ENCODE measurements around the gene TOP1. TPM values are rescaled to one million over a fixed set of nuclear protein-coding genes. Genes with fewer than 3 reads are reported as not detected.

Gene TOP1
- total and polyA plus RNA-seq, 2 of the 4 experiments (the other 2 are of a cell fraction), result 14.0 to 21.5 TPM

DNA sequence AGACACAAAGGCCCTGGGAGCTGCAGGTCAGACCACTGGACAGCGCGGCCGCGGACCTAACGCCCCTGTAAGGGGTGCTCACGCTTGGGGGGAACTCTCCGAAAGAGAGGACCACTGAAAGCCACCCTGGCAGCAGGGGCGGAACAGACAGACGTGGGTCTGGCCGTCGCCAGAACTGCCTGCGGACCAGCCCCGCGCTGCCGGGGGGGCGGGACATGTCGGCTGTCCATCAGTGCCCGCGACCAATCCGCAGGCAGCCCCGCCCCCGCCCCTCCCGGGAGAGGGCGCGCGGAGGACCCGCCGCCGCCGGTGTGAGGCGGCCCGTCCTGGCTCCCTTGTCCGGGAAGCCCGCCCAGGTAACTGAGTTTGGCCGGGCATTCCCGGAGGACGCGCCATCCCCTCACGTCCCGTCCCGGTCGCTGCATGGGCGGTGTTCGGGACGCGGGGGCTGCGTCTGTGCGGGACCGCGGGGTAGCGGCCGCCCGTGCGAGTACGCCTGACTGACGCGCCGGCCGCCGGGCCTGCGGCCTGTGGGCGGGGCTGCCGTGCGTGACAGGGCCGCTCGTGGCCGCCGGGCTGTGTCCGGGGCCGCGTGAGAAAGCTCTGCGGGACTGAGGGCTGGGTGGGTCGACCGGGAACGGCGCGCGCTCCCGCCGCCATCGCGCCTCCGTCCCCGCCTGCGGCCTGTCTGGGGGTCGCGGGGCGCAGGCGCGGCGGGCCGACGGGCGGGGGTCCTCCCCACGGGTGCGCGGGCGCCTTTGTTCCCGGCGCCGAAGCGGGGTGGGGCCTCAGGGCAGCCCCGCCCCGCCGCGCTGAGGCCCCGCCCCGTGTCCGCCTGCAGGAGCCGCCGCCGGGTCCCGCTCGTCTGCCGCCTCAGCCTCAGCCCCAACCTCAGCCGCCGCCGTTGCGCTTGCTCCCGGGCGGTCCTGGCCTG lies 108.3 kb downstream of the TOP1 start, which contains the start of gene PLCG1:
PLCG1 (plus strand) TSS at position 864 of the 934 bp plus-strand sequence. CDS start 99 bp downstream, outside the sequence.
- peaks cover 26% of the 10 kb centered on the region for H3K9me1 ChIP-seq (ENCODE audit: insufficient read depth, low read length)
- DNase-seq, result peak; percentile 67
- H3K4me1 ChIP-seq (ENCODE audit: control insufficient read depth, insufficient read depth, low read length), result peaks cover 22% of the 10 kb centered on the region
- peak within 1 kb of the TSS; percentile 98 for H2AFZ ChIP-seq (replicated peaks; ENCODE audit: low read length, poor library complexity)
- H4K91ac ChIP-seq (ENCODE audit: insufficient read depth, low read depth, low read length), result peak within 1 kb of the TSS; percentile 61
- H3K23ac ChIP-seq (ENCODE audit: low read depth, low read length), result peak within 1 kb of the TSS; percentile 61
- H3K56ac ChIP-seq (ENCODE audit: extremely low read depth, insufficient read depth, low read length), result peak within 1 kb of the TSS; percentile 75
- peak within 1 kb of the TSS; percentile 96 for H3K4me2 ChIP-seq (ENCODE audit: low read depth, low read length)
- peak; percentile 84 for ATAC-seq (ENCODE audit: low read depth)
- peak within 1 kb of the TSS; percentile 81 for H3K14ac ChIP-seq (replicated peaks; ENCODE audit: low read depth, low read length)
- H2AK9ac ChIP-seq (replicated peaks; ENCODE audit: low read depth, low read length, poor library complexity), result peak within 1 kb of the TSS; percentile 92
- peak within 1 kb of the TSS; percentile 98 for H3K4me3 ChIP-seq (ENCODE audit: insufficient read depth, low read depth, low read length)
- peak within 1 kb of the TSS; percentile 84 for H4K5ac ChIP-seq (ENCODE audit: low read depth, low read length)
- peak within 1 kb of the TSS; percentile 75; the same call in 1 of the 2 replicates for H3K18ac ChIP-seq (ENCODE audit: low read depth, low read length)
- WGBS, 2 experiments (ENCODE audit: extremely low coverage in 2 of 2, insufficient read length in 1 of 2), result 1% methylated on average over 85 of the region's 121 CpGs; no CpG with 5 or more reads in 1 of the 2 experiments
- dilution Hi-C loops (cut with HindIII; ENCODE audit: low sequenced_read_pairs, unreplicated experiment) (no loop called here), intact Hi-C loops (cut with micrococcal nuclease) (loop anchor here (1.0 to 5.0 kb wide), 3 partner anchors 95 to 555 kb away; no protein-coding TSS in a partner anchor), in situ Hi-C loops (cut with MboI; ENCODE audit: low sequenced_read_pairs) (no loop called here)
- no peak within 1 kb of the TSS; the same call in 2 of the 3 replicates for H2BK15ac ChIP-seq (ENCODE audit: low read depth, low read length)
- peak within 1 kb of the TSS; percentile 80 to 87 for H4K8ac ChIP-seq (ENCODE audit: low read depth in 2 of 2, low read length in 2 of 2)
- peak within 1 kb of the TSS; percentile 94 for H3K27ac ChIP-seq (ENCODE audit: insufficient read depth, low read length)
- H2AK5ac ChIP-seq (ENCODE audit: low read depth, low read length), result peak within 1 kb of the TSS; percentile 71
- no peaks in the 10 kb centered on the region for H3K27me3 ChIP-seq (ENCODE audit: control insufficient read depth, insufficient read depth, low read length)
- no peaks in the 10 kb centered on the region for H3K9me3 ChIP-seq (ENCODE audit: control insufficient read depth, insufficient read depth, low read length)
- H3K36me3 ChIP-seq (ENCODE audit: control insufficient read depth, insufficient read depth, low read length), result no peaks in the 10 kb centered on the region
- BruUV-seq (replicated peaks), result no TSS peak
- peak within 1 kb of the TSS; percentile 60; the same call in 1 of the 2 replicates for H2BK120ac ChIP-seq (ENCODE audit: low read depth, low read length)
- ChIA-PET POLR2A (ENCODE audit: unreplicated experiment) (no interaction called here), CTCF (no interaction called here)
- H2BK5ac ChIP-seq (ENCODE audit: low read depth, low read length, poor library complexity, severe bottlenecking), result peak within 1 kb of the TSS; percentile 86
- peaks cover 37% of the 10 kb centered on the region for H4K20me1 ChIP-seq (ENCODE audit: insufficient read depth, low read length)
- H3K79me1 ChIP-seq (ENCODE audit: low read depth in 1 of 2, low read length in 2 of 2), result peaks cover 9 to 42% of the 10 kb centered on the region in 2 experiments; a peak in 3 of 4 replicates
- no peak within 1 kb of the TSS for H2BK20ac ChIP-seq (ENCODE audit: low read depth, low read length)
- H3K9ac ChIP-seq (ENCODE audit: low read depth, low read length), result peak within 1 kb of the TSS; percentile 95
- H3K4ac ChIP-seq (ENCODE audit: low read depth, low read length), result peak within 1 kb of the TSS; percentile 85
- TF ChIP-seq SMC3 (IDR thresholded peaks at IDR 0.05; ENCODE audit: low read depth, low read length) (no peak), POLR2A (IDR thresholded peaks at IDR 0.05; ENCODE audit: low read depth, low read length) (peak; percentile 62), FOS (IDR thresholded peaks at IDR 0.05; ENCODE audit: low read depth, low read length) (no peak), MAFK (IDR thresholded peaks at IDR 0.05; ENCODE audit: low read depth, low read length) (no peak), NFE2L2 (IDR thresholded peaks at IDR 0.05; ENCODE audit: low read depth, low read length) (no peak), USF2 (IDR thresholded peaks at IDR 0.05; ENCODE audit: low read depth, low read length) (no peak), BHLHE40 (IDR thresholded peaks at IDR 0.05; ENCODE audit: low read depth, low read length) (peak; percentile 61; the same call in 1 of the 2 replicates), MXI1 (IDR thresholded peaks at IDR 0.05; ENCODE audit: borderline replicate concordance, low read depth, low read length) (peak; percentile 84; the same call in 1 of the 2 replicates), CEBPB (IDR thresholded peaks at IDR 0.05; ENCODE audit: low read depth, low read length) (no peak), CHD1 (IDR thresholded peaks at IDR 0.05; ENCODE audit: low read depth, low read length) (no peak), MAZ (IDR thresholded peaks at IDR 0.05; ENCODE audit: borderline replicate concordance, low read depth, low read length) (peak; percentile 82; the same call in 1 of the 2 replicates), RCOR1 (IDR thresholded peaks at IDR 0.05; ENCODE audit: insufficient replicate concordance, low read length) (no peak), RFX5 (IDR thresholded peaks at IDR 0.05; ENCODE audit: low read depth, low read length) (no peak), RAD21 (IDR thresholded peaks at IDR 0.05; ENCODE audit: low read length) (no peak)
- TF ChIP-seq, protein P1, sequence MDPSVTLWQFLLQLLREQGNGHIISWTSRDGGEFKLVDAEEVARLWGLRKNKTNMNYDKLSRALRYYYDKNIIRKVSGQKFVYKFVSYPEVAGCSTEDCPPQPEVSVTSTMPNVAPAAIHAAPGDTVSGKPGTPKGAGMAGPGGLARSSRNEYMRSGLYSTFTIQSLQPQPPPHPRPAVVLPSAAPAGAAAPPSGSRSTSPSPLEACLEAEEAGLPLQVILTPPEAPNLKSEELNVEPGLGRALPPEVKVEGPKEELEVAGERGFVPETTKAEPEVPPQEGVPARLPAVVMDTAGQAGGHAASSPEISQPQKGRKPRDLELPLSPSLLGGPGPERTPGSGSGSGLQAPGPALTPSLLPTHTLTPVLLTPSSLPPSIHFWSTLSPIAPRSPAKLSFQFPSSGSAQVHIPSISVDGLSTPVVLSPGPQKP (IDR thresholded peaks at IDR 0.05; ENCODE audit: borderline replicate concordance, low read depth, low read length), result no peak
